Measurements from ENCODE around the gene PEA15.

DNA sequence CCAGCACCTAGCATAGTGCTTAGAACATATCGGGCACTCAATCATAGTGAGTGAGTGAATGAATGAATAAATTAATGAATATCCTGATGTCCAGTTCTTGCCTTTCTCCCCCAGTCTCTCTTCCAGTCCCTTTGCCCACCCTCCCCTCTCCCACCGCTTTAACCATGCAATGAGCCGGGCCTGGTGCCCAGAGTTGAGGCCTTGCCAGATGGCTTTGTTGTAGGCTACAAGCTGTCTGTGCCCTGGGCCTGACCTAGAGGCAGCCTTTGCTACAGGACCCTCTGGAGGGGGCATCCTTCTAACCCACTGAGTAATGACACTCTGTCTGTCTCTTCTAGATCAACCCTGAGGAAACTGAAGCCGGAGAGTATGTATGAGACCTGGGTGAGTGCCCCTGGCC is 8.0 kb upstream of the PEA15 start:
- TF ChIP-seq EZH2 (IDR thresholded peaks at IDR 0.05) (no peak), CTCF (IDR thresholded peaks at IDR 0.05) (no peak)
